Measurements from ENCODE around the gene CFAP45. TPM values are rescaled to one million over a fixed set of nuclear protein-coding genes. Genes with fewer than 3 reads are reported as not detected.

Gene CFAP45
- total RNA-seq, 1 experiment from 2014 or later = 0.40 TPM

DNA sequence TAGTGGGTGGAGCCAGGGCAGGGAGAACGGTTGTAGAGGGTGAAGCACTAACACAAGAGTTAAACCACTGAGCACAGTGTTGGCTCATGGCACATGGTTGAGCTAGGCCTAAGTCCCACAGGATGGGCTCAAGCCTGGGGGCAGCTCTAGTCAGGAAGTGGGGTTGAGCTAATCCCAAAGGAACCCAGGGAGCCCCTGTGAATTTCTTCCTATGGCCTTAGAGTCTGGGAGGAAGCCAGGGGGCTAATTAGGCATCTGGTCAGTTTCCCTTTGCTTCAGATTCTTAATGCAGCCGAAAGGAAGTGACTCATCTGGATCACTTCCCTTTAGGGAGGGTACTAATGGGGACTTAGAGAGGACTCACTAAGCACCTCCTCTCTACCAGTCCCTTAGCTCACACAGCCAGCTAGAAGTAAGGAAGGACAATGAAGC, 10.1 kb downstream of the CFAP45 start:
- CTCF ChIA-PET = interaction anchor here (0.6 to 15.0 kb wide), 40 partner anchors 8 to 924 kb away, joined by 3 to 1396 read pairs (median 10); partner anchors contain the start of genes DUSP23, FCRL6, IGSF9 and SLAMF8

GRCh38 chr1:159889202-159889601, 10.8 kb downstream of the CFAP45 start:
- intact Hi-C loops (cut with micrococcal nuclease) = no loop called here
- Mint-ChIP-seq H3K9me3 (ENCODE audit: unreplicated experiment) (no peaks in the 10 kb centered on the region), H3K27ac (ENCODE audit: low read depth, unreplicated experiment) (peak overlapping the region; percentile 44), H3K4me3 (ENCODE audit: unreplicated experiment) (no peak overlapping the region), H3K36me3 (ENCODE audit: insufficient read depth, unreplicated experiment) (no peaks in the 10 kb centered on the region), H3K4me1 (ENCODE audit: insufficient read depth, unreplicated experiment) (peaks cover 19% of the 10 kb centered on the region), H3K27me3 (ENCODE audit: insufficient read depth, unreplicated experiment) (no peaks in the 10 kb centered on the region)
- DNase-seq (ENCODE audit: unreplicated experiment) = no peak
- ChIA-PET CTCF (interaction anchor here (0.6 to 15.0 kb wide), 27 partner anchors 9 to 756 kb away, joined by 3 to 1396 read pairs (median 49); partner anchors contain the start of genes DUSP23, FCRL6 and SLAMF8), POLR2A (interaction anchor here (0.8 to 7.0 kb wide), 7 partner anchors 14 to 112 kb away, joined by 3 to 57 read pairs (median 4); partner anchors contain the start of gene DUSP23)
- BruUV-seq (replicated peaks) = no TSS peak
- TF ChIP-seq, protein P1, sequence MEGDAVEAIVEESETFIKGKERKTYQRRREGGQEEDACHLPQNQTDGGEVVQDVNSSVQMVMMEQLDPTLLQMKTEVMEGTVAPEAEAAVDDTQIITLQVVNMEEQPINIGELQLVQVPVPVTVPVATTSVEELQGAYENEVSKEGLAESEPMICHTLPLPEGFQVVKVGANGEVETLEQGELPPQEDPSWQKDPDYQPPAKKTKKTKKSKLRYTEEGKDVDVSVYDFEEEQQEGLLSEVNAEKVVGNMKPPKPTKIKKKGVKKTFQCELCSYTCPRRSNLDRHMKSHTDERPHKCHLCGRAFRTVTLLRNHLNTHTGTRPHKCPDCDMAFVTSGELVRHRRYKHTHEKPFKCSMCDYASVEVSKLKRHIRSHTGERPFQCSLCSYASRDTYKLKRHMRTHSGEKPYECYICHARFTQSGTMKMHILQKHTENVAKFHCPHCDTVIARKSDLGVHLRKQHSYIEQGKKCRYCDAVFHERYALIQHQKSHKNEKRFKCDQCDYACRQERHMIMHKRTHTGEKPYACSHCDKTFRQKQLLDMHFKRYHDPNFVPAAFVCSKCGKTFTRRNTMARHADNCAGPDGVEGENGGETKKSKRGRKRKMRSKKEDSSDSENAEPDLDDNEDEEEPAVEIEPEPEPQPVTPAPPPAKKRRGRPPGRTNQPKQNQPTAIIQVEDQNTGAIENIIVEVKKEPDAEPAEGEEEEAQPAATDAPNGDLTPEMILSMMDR (IDR thresholded peaks at IDR 0.05; ENCODE audit: unreplicated experiment) = no peak

More for the DNA sequence above, 10.1 kb downstream of the CFAP45 start:
- BruUV-seq (replicated peaks) = no TSS peak
- POLR2A ChIA-PET = interaction anchor here (1.0 to 7.0 kb wide), 11 partner anchors 9 to 112 kb away, joined by 3 to 57 read pairs (median 5); partner anchors contain the start of gene DUSP23
- H3K4me1 Mint-ChIP-seq (ENCODE audit: insufficient read depth, unreplicated experiment) = peaks cover 19% of the 10 kb centered on the region
- peak; percentile 96 for DNase-seq (ENCODE audit: unreplicated experiment)
- intact Hi-C loops (cut with micrococcal nuclease) = no loop called here
- H3K4me3 Mint-ChIP-seq (ENCODE audit: unreplicated experiment) = no peak overlapping the region
- TF ChIP-seq, protein P1 (IDR thresholded peaks at IDR 0.05; ENCODE audit: unreplicated experiment) = no peak
- no peaks in the 10 kb centered on the region for H3K9me3 Mint-ChIP-seq (ENCODE audit: unreplicated experiment)
- no peaks in the 10 kb centered on the region for H3K27me3 Mint-ChIP-seq (ENCODE audit: insufficient read depth, unreplicated experiment)
- H3K36me3 Mint-ChIP-seq (ENCODE audit: insufficient read depth, unreplicated experiment) = no peaks in the 10 kb centered on the region
- H3K27ac Mint-ChIP-seq (ENCODE audit: low read depth, unreplicated experiment) = peak overlapping the region; percentile 44

DNA sequence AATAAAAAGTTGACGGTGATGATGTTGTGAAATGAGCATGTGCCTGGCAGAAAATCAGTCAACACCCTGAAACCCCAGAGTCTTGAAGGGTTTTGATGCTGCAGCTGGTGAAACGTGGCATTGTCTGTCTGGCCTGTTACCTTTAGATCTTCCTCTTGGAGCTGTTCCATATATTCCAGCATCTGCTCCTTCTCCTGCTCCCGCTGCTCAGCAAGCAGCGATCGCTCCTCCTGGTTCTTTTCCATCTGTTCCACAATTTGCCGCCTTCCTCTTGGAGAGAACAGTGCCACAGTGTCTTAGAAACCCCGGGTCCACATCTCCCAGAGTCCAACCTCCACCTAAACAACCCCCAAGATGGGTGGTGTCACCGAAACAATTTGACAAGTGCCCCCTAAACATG, 15.7 kb downstream of the CFAP45 start:
- Mint-ChIP-seq H3K9me3 (ENCODE audit: unreplicated experiment) (no peaks in the 10 kb centered on the region), H3K36me3 (ENCODE audit: insufficient read depth, unreplicated experiment) (no peaks in the 10 kb centered on the region), H3K4me1 (ENCODE audit: insufficient read depth, unreplicated experiment) (peaks cover 3% of the 10 kb centered on the region), H3K27me3 (ENCODE audit: insufficient read depth, unreplicated experiment) (no peaks in the 10 kb centered on the region), H3K27ac (ENCODE audit: low read depth, unreplicated experiment) (no peak overlapping the region), H3K4me3 (ENCODE audit: unreplicated experiment) (no peak overlapping the region)
- no peak for DNase-seq (ENCODE audit: unreplicated experiment)
- TF ChIP-seq, protein P1 (IDR thresholded peaks at IDR 0.05; ENCODE audit: unreplicated experiment) = no peak
- ChIA-PET CTCF (interaction anchor here (0.7 to 15.0 kb wide), 7 partner anchors 9 to 1774 kb away, joined by 3 to 1396 read pairs (median 4); partner anchors contain the start of genes DUSP23 and FCRL6), POLR2A (no interaction called here)
- intact Hi-C loops (cut with micrococcal nuclease) = no loop called here
- BruUV-seq (replicated peaks) = no TSS peak

DNA sequence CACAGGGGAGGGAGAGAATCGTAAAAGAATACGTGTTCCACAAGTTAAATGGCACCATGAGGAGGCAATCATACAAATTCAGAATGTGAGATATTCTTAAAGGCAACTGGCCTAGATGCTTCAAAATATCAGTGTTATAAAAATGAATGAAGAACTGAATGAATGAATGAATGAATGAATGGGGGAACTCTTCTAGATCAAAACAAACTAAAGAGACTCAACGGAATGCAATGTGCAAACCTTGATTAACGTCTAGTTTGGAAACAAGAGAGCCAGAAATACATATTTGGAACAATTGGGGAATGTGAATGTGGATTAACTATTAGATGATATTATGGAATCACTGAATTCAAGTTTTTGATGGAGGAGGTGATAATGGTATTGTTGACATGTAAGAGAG, 16.8 kb downstream of the CFAP45 start:
- Mint-ChIP-seq H3K4me3 (ENCODE audit: unreplicated experiment) (no peak overlapping the region), H3K27ac (ENCODE audit: low read depth, unreplicated experiment) (no peak overlapping the region), H3K9me3 (ENCODE audit: unreplicated experiment) (no peaks in the 10 kb centered on the region), H3K36me3 (ENCODE audit: insufficient read depth, unreplicated experiment) (no peaks in the 10 kb centered on the region), H3K4me1 (ENCODE audit: insufficient read depth, unreplicated experiment) (peaks cover 12% of the 10 kb centered on the region), H3K27me3 (ENCODE audit: insufficient read depth, unreplicated experiment) (no peaks in the 10 kb centered on the region)
- DNase-seq (ENCODE audit: unreplicated experiment) = no peak
- TF ChIP-seq, protein P1 (IDR thresholded peaks at IDR 0.05; ENCODE audit: unreplicated experiment) = no peak
- intact Hi-C loops (cut with micrococcal nuclease) = loop anchor here (2.0 kb wide), 1 partner anchor 102 kb away; the partner anchor contains the start of gene DUSP23
- POLR2A ChIA-PET = interaction anchor here (0.6 to 6.1 kb wide), 2 partner anchors 14 to 51 kb away, joined by 4 to 82 read pairs; no protein-coding TSS in a partner anchor
- CTCF ChIA-PET = interaction anchor here (0.6 to 9.4 kb wide), 5 partner anchors 8 to 685 kb away, joined by 3 to 164 read pairs (median 6); partner anchors contain the start of gene FCRL6
- BruUV-seq (replicated peaks) = no TSS peak

Data from MCF 10A (cell line).